HepG2 (cell line): ENCODE data around the gene GPR183. TPM values are rescaled to one million over a fixed set of nuclear protein-coding genes. Genes with fewer than 3 reads are reported as not detected.

Source experiments
- ATAC-seq: fragments of 200-7000 bp; cut with Tn5 transposase; 3 replicates; pipeline ENCODE4 v1.9.1; 2020; ENCODE audit warnings: mild to moderate bottlenecking, moderate library complexity
- BruUV-seq: library from RNA; stranded (reverse); fragments of 400-500 nt; replicated peaks from 2 replicates; lab custom pipeline; 2021; lab: Mats Ljungman, UMichigan
- CTCF ChIA-PET: fragments of 300-600 bp; formaldehyde crosslinking; extraction: SDS; loops from one replicate; lab custom pipeline; 2021; ENCODE audit warnings: low total read pairs, inconsistent platforms, low intra/inter-chr PET ratio; lab: Yijun Ruan, JAX
- POLR2A ChIA-PET: fragments of 350-600 bp; sonication (Branson Sonifier 250); formaldehyde crosslinking; loops from one replicate; lab custom pipeline; 2020; ENCODE audit warnings: antibody characterized with exemption, inconsistent platforms; lab: Yijun Ruan, JAX
- DNase-seq: peaks from one replicate; pipeline ENCODE4 v3.0.0-alpha.2; 2015; ENCODE audit warnings: low spot score
- FAIRE-seq: peaks from 3 replicates; lab custom pipeline; 2011; peaks lifted over from hg19 to GRCh38; lab: Jason Lieb, UNC
- H2AFZ ChIP-seq: one replicate; pipeline ENCODE4 v1.6.1; 2011; ENCODE audit warnings: low read length, inconsistent platforms
- H3K27ac ChIP-seq: fragments of 300-600 bp; 3 replicates; pipeline ENCODE4 v1.8.0; 2011; ENCODE audit warnings: mixed run types, mild to moderate bottlenecking, mixed read lengths, low read length, inconsistent platforms; ENCODE audit not compliant: insufficient read depth; ENCODE audit errors: extremely low read length
- H3K27me3 ChIP-seq, 2 experiments: fragments of 200-600 bp in 1 of 2; 2 replicates in 1 of 2; 3 replicates in 1 of 2; pipeline versions ENCODE4 v1.6.0 to v1.8.0; 2011; ENCODE audit warnings: low read length in 2 of 2, mild to moderate bottlenecking in 2 of 2, moderate library complexity in 2 of 2, inconsistent platforms in 1 of 2; ENCODE audit not compliant: insufficient read depth in 2 of 2, control insufficient read depth in 1 of 2
- H3K36me3 ChIP-seq, 2 experiments: fragments of 200-600 bp in 1 of 2; replicated peaks in 1 of 2; 2 replicates in 1 of 2; 3 replicates in 1 of 2; pipeline versions ENCODE4 v1.5.1 to v1.8.0; 2011; ENCODE audit warnings: low read length in 2 of 2, inconsistent platforms in 1 of 2; ENCODE audit not compliant: insufficient read depth in 2 of 2, control insufficient read depth in 1 of 2
- H3K4me1 ChIP-seq: 2 replicates; pipeline ENCODE4 v1.5.1; 2012; ENCODE audit warnings: low read length, inconsistent platforms; ENCODE audit not compliant: insufficient read depth
- H3K4me2 ChIP-seq: 2 replicates; pipeline ENCODE4 v1.6.0; 2011; ENCODE audit warnings: low read depth, low read length, inconsistent platforms
- H3K4me3 ChIP-seq, 3 experiments: fragments of 200-600 bp in 1 of 3; sonication (generic), shearing (Covaris generic) in 1 of 3; replicated peaks in 1 of 3; 2 replicates each; pipeline ENCODE4 v1.5.1; 2011 to 2016; ENCODE audit warnings: low read length in 3 of 3, inconsistent platforms in 2 of 3, low read depth in 2 of 3, mild to moderate bottlenecking in 2 of 3, control low read depth in 1 of 3, mixed read lengths in 1 of 3; ENCODE audit not compliant: insufficient read depth in 1 of 3
- H3K79me2 ChIP-seq: one replicate; pipeline ENCODE4 v1.6.1; 2011; ENCODE audit warnings: low read length, inconsistent platforms; ENCODE audit not compliant: insufficient read depth
- H3K9ac ChIP-seq: 2 replicates; pipeline ENCODE4 v1.6.0; 2011; ENCODE audit warnings: mild to moderate bottlenecking, low read depth, low read length, inconsistent platforms; ENCODE audit not compliant: insufficient read depth
- H3K9me3 ChIP-seq: 2 replicates; pipeline ENCODE4 v1.5.1; 2012; ENCODE audit warnings: mild to moderate bottlenecking, low read length
- H4K20me1 ChIP-seq: 2 replicates; pipeline ENCODE4 v1.6.0; 2011; ENCODE audit warnings: inconsistent platforms, mild to moderate bottlenecking, low read length, moderate library complexity; ENCODE audit not compliant: insufficient read depth
- CC2D1A ChIP-seq: sonication (generic); formaldehyde crosslinking; IDR thresholded peaks from 2 replicates; pipeline ENCODE4 v1.8.1; 2023; ENCODE audit warnings: mild to moderate bottlenecking, missing genetic modification reagents
- GATA4 ChIP-seq: sonication (generic); IDR thresholded peaks from 2 replicates; pipeline ENCODE4 v1.6.1; 2016; ENCODE audit warnings: antibody characterized with exemption, low read depth, borderline replicate concordance
- HOXA9 ChIP-seq: sonication (generic); formaldehyde crosslinking; IDR thresholded peaks from 2 replicates; pipeline ENCODE4 v1.8.1; 2022; ENCODE audit warnings: missing genetic modification reagents, mild to moderate bottlenecking, moderate library complexity, borderline replicate concordance
- KLF9 ChIP-seq: IDR thresholded peaks from 2 replicates; pipeline ENCODE4 v1.6.1; 2016; ENCODE audit warnings: low read depth
- LCORL ChIP-seq, 2 experiments: fragments of 450-650 bp in 1 of 2; sonication (generic) in 1 of 2; formaldehyde crosslinking in 1 of 2; IDR thresholded peaks; 2 replicates each; pipeline versions ENCODE4 v1.5.0 to v1.6.1; 2017 to 2020; ENCODE audit warnings: antibody characterized with exemption in 1 of 2, missing genetic modification reagents in 1 of 2
- TFE3 ChIP-seq: IDR thresholded peaks from 2 replicates; pipeline ENCODE4 v1.6.1; 2016
- ZFP36L1 ChIP-seq: sonication (generic); formaldehyde crosslinking; IDR thresholded peaks from 2 replicates; pipeline ENCODE4 v1.8.0; 2022; ENCODE audit warnings: mild to moderate bottlenecking, missing genetic modification reagents, moderate library complexity
- ZNF33B ChIP-seq: sonication (generic); formaldehyde crosslinking; IDR thresholded peaks from 2 replicates; pipeline ENCODE4 v1.5.1; 2020; ENCODE audit warnings: mild to moderate bottlenecking, missing genetic modification reagents
- ZNF496 ChIP-seq: sonication (generic); formaldehyde crosslinking; IDR thresholded peaks from 2 replicates; pipeline ENCODE4 v1.8.1; 2023; ENCODE audit warnings: mild to moderate bottlenecking, moderate library complexity, missing genetic modification reagents; ENCODE audit not compliant: insufficient replicate concordance
- ZNF629 ChIP-seq: sonication (generic); formaldehyde crosslinking; conservative IDR thresholded peaks from 2 replicates; pipeline ENCODE4 v1.5.0; 2020; ENCODE audit warnings: missing genetic modification reagents
- WGBS: methylation state at CpG from one replicate; pipeline ENCODE4 v1.1.6; 2017; ENCODE audit warnings: low lambda C conversion rate; 5-methylcytosine and 5-hydroxymethylcytosine counted together
- in situ Hi-C: cut with HindIII; loops from 2 replicates; pipeline ENCODE4 v1.10.0; 2017; ENCODE audit warnings: low pct_unique_long_range_greater_than_20kb; ENCODE audit not compliant: extremely low pct_ligation_motif_present
- intact Hi-C: fragments of 100-400 bp; cut with micrococcal nuclease; formaldehyde crosslinking; loops from one replicate; pipeline ENCODE4 v1.10.0; 2022; ENCODE audit not compliant: unreplicated experiment
- polyA plus RNA-seq, 8 experiments: library from polyadenylated mRNA; depleted of rRNA in 3 of 8; stranded (reverse) in 7 of 8; unstranded in 1 of 8; fragments of >200 nt; fragmentation: Illumina TruSeq in 4 of 8; extraction: Trizol in 4 of 8; gene quantifications; 2 replicates each; pipeline versions ENCODE4 v1.2.1 to v1.2.3, GENCODE V29; 2011 to 2016; ENCODE audit warnings: low read depth in 4 of 8, missing spikeins in 1 of 8, mixed read lengths in 1 of 8; ENCODE audit not compliant: insufficient read depth in 1 of 8
- total RNA-seq, 5 experiments: library from RNA; depleted of rRNA; stranded (reverse); fragments of >200 nt; fragmentation: Illumina TruSeq; extraction: Trizol; gene quantifications; 2 replicates each; pipeline ENCODE4 v1.2.3, GENCODE V29; 2016; ENCODE audit warnings: low read depth in 1 of 5

The GPR183 gene
- total and polyA plus RNA-seq, 2 of the 13 experiments (the other 11 are each of a cell fraction or from before 2014, with no cell fraction given), result not detected

- in situ Hi-C loops, result no loop called here
- ChIA-PET CTCF (no interaction called here), POLR2A (no interaction called here)
- no TSS peak for BruUV-seq
- ATAC-seq, result no peak; the same call in 2 of the 3 replicates
- H3K79me2 ChIP-seq, result no peaks in the 10 kb centered on the region
- no peak overlapping the region for H3K4me2 ChIP-seq
- WGBS, result 87% methylated on average over 7 of the region's 10 CpGs
- H3K9me3 ChIP-seq, result no peaks in the 10 kb centered on the region
- H3K4me1 ChIP-seq, result no peaks in the 10 kb centered on the region
- DNase-seq, result no peak
- H3K9ac ChIP-seq, result no peak overlapping the region
- no peak overlapping the region for H3K4me3 ChIP-seq
- H2AFZ ChIP-seq, result no peak overlapping the region
- no peaks in the 10 kb centered on the region for H3K27me3 ChIP-seq
- peaks cover 8 to 65% of the 10 kb centered on the region in 2 experiments; a peak in 4 of 5 replicates for H3K36me3 ChIP-seq
- FAIRE-seq, result no peak
- no peak for TF ChIP-seq HOXA9 (CRISPR knock-in tag)
- no peak for TF ChIP-seq ZNF496 (CRISPR knock-in tag)
- no peak for TF ChIP-seq KLF9 (CRISPR knock-in tag)
- no peak for TF ChIP-seq LCORL (IDR thresholded peaks at IDR 0.05)
- TF ChIP-seq LCORL (CRISPR knock-in tag; IDR thresholded peaks at IDR 0.05), result no peak
- TF ChIP-seq ZNF629, result no peak
- TF ChIP-seq ZFP36L1 (CRISPR knock-in tag), result no peak
- TF ChIP-seq ZNF33B (CRISPR knock-in tag), result no peak
- no peak for TF ChIP-seq CC2D1A
- TF ChIP-seq GATA4, result no peak
- TF ChIP-seq TFE3 (CRISPR knock-in tag), result no peak
- H3K27ac ChIP-seq, result no peak overlapping the region
- intact Hi-C loops, result no loop called here
- no peaks in the 10 kb centered on the region for H4K20me1 ChIP-seq
Measured at GRCh38 chr13:99342723-99343315, 35.6 kb upstream of the GPR183 start.
